GM18505 (cell line): ENCODE results near the gene DDX27.

Experiments
- ATAC-seq: cut with Tn5 transposase; IDR thresholded peaks from one replicate; pipeline ENCODE4 v1.9.1; 2021; ENCODE audit not compliant: unreplicated experiment
- POLR2A ChIP-seq: IDR thresholded peaks from 4 replicates; pipeline ENCODE4 v1.6.1; 2011; ENCODE audit warnings: borderline replicate concordance; ENCODE audit not compliant: insufficient read depth, insufficient read length; ENCODE audit errors: extremely low read depth

Gene DDX27

DNA sequence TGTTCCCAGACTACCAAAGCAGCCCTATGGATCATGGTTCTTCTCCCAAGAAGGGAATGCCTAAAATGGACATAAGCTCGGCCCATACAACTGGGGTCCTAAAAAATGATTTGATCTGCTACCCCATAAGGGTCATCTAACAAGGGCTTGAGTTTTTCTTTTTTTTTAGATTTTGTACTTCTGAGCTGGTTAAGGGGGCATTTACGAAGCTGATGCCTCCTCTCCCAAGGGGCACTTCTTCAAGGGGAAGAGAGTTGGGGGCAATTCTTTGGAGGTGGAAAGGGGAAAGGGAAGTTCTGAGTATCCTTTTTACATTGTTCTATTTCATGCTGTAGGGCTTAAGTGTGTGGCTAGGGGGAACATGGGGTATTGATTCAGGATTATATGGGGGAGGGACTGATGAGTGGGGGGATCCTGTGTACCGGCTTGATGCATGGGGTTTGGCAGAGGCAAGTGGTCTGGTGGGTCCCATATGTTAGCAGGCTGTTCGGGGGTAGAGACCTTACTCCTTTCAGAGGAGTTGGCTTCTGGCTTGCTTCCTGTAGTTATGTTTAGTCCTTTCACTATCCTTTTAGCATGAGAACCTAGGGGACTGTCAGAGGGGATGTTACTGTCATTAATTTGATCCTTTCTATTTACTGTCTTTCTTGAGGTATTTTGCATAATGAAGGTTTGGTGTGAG is 66.7 kb downstream of the DDX27 start:
- peak; percentile 42 for TF ChIP-seq POLR2A
- no peak for ATAC-seq

DNA sequence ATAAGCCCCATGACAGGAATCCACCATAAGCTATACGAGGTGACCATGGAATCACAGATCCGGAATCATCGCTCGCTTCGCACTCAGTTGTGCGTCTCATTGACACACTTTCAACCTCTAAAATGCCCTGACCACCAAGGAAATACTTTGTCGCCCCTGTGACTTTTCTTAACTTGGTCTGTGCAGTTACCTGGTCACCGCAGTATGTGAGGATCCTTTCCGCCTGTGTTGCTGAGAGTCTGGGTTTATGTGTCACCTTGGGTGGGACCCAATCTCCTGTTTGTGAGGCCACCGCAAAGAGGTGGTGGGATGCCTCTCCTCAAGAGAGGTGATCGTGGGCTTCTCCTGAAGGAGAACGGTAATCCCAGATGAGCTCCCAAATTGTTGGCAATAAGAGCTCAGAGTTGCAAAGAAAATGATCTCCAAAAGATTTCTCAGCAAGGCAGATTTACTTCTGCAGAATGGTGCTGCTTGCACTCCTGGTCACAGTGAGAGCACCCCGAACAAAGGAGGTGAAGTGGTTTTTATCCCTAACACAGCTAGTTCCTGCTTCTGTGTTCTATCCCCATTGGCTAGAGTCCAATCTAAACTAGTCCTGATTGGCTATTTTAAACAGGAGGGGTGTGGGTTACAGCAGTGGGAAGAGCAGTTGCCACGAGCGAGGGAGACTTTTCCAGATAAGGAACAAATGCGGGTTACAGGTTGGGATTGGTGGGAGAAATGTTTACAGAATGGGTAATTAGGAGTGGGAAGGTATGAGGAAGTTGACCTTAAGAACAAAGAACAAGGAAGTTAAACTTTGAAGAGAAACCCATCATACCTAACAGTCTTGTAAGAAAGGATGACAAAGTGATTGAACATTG is 67.7 kb downstream of the DDX27 start:
- ATAC-seq, result no peak
- peak; percentile 41 for TF ChIP-seq POLR2A

DNA sequence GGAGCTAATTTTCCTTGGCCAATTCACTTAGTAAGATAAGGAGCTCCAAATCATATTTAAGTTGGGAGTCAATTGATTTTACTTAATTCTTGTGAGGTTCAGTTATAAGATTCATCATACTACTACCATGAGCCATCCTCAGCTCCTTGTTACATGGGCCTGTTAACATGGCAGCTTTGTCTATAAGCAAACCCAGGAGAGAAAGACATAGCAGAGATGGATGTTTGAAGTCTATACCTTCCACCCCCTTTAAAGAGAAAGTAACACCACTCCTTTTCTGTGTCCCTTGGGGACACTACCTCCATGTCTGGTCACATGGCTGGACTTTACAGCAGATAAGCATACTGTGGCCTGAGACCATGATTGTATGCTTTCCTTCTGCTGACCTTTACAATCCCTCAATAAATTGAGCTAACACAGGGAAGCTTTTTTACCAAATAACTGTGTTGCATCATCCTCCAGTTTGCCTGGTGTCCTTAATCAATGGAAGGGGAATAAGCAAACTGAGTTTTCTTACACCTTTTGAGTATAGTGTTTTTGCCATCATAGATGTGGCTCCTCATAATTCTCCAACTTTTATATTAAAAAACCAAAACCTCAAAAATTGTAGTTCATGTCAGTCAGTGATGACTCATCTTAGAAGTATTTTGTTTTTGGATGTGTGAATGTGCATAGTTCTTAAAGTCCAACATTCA is 68.5 kb downstream of the DDX27 start:
- ATAC-seq, result no peak
- TF ChIP-seq POLR2A, result no peak

DNA sequence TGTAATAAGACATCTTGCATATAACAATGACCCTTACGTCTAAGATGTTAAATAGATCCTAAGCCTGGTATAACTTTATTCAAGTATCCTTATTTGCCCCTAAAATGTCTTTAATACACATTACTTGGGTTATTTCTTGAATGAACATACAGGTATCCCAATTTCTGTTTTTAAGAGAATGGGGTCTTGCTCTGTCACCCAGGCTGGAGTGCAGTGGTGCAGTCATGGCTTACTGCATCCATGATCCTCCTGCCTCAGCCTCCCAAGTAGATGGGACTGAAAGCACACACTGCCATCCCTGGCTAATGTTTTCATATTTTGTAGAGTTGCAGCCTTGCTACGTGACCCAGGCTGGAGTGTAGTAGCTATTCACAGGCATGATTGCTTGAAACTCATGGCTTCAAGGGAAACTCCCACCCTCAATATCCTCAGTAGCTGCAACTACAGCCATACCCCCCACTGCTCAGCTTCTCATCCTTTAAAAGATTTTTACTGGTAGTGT is 69.1 kb downstream of the DDX27 start:
- no peak for ATAC-seq
- TF ChIP-seq POLR2A, result no peak

DNA sequence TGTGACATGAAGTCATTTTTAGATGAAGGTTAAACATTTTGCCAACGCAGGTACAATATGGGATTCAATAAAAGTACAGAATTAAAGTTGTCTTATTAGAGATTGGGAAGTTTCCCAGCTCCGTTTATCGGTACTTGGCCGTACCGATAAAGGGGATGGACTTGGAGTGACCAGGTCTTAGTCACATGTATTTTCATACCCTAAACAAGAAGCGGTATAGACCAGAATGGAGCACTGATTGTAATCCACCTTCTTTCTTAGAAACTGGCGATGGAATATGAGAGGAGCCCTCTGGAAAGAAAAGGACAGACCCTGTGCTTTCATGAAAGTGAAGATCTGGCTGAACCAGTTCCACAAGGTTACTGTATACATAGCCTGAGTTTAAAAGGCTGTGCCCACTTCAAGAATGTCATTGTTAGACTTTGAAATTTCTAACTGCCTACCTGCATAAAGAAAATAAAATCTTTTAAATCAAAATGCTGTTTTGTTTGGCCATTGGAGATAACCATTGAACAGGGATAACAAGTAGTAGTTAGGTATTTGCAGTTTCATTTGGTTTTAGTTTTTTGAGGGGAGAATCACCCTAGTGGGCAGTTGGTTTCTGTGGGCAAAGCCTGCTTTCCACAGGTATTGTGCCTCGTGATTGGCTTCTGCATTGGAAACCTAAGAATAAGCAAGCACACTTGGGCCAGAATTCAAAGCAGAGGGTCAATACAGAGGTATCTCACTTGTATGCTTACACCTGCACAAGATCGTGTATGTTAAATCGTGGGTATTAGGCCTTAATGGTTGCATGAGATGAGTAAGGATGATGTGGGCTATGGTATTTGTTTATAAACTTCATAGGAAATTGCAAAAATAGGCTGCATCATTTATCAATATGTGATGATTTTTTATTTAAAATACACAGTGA is 69.8 kb downstream of the DDX27 start:
- TF ChIP-seq POLR2A, result peak; percentile 35
- ATAC-seq, result no peak

DNA sequence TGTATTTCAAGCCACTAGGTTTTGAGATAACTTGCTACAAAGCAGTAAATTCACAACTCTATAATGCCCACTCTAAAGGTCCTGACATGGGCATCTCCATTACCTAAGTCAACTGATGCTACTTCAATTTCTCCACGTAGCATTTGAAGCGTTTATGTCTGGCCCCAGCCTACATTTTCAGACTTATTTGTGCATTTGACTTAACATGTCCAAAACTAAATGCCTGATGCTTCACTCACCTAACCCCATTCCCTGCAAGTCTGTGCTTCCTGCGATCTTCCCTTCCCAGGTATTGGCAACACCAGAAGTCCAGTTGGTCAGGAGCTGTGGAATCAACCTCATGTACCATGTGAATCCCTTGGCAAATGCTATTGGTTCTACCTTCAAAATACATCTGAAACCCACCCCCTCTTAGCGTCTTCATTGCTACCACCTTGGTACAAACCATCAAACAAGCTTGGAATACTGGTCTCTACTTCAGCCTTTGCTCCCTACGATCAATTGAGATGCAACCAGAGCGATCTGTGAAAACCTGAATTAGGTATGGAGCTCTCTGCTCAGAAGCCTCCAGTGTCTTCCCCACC is 71.5 kb downstream of the DDX27 start:
- TF ChIP-seq POLR2A, result no peak
- ATAC-seq, result no peak

DNA sequence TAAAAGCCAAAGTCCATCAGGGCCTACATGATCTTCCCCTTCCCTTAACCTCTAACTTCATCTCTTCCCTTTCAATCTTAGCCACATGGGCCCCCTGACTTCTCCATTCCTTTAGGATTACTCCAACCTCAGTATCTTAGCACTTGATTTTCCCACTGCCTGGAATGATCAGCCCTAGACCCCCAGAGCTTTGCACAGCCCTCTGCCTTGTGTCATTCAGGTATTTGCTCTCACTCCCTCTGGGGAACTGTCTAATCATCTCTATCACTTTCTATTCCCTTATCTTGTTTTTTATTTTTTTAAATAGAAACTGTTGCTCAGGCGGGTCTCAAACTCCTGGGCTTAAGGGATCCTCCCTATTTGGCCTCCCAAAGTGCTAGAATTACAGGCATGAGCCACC is 72.0 kb downstream of the DDX27 start:
- TF ChIP-seq POLR2A, result no peak
- ATAC-seq, result no peak

DNA sequence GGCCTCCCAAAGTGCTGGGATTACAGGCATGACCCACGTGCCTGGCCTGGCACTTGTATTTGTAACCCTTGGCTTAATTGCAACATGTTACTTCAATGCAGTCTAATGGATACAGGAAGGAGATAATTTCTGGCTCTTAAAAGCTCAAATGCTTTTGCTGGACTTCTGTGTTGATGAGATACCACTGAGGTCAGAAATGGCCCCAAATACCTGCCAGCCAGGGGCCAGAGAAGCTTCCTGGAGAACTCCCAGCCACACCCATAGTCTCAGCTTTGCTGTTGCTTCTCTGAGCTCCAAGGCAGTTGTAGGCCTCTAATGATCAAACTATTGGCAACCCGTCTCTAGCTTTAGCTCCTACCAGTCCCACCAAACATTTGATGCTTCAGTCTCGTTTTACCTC is 72.8 kb downstream of the DDX27 start:
- ATAC-seq, result no peak
- no peak for TF ChIP-seq POLR2A

DNA sequence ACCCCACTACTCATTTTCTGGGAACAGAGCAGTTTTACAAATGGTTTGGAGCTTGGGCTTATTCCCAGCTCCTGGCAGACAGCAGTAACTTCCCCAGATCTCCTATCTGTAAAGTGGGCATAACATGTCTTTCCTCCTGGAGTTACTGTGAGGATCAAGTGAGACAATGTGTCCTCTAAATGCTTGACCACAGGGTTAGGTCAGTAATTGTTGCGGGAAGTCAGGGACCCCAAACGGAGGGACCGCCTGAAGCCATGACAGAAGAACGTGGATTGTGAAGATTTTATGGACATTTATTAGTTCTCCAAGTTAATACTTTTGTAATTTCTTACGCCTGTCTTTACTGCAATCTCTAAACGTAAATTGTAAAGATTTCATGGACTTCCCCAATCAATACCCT is 73.9 kb downstream of the DDX27 start:
- TF ChIP-seq POLR2A, result no peak

More for the DNA sequence above, 73.9 kb downstream of the DDX27 start:
- no peak for ATAC-seq
